Breast epithelium (tissue), 3 donors: ENCODE measurements around the gene VAC14.

ENCODE experiments used
- POLR2A ChIP-seq: fragments of 450-650 bp; IDR thresholded peaks from one replicate; pipeline ENCODE4 v1.6.1; 2016; ENCODE audit warnings: antibody characterized with exemption, mild to moderate bottlenecking, moderate library complexity
- POLR2AphosphoS5 ChIP-seq, 3 donors: sonication (generic); formaldehyde crosslinking; IDR thresholded peaks; one replicate each; pipeline ENCODE4 v1.6.1; 2017; ENCODE audit warnings: antibody characterized with exemption in 3 of 3
- TF ChIP-seq, protein P1 (sequence below), 3 donors: fragments of 450-650 bp; IDR thresholded peaks; one replicate each; pipeline ENCODE4 v1.5.1; 2016 to 2017; ENCODE audit warnings: antibody characterized with exemption in 3 of 3, mild to moderate bottlenecking in 3 of 3, moderate library complexity in 3 of 3

DNA sequence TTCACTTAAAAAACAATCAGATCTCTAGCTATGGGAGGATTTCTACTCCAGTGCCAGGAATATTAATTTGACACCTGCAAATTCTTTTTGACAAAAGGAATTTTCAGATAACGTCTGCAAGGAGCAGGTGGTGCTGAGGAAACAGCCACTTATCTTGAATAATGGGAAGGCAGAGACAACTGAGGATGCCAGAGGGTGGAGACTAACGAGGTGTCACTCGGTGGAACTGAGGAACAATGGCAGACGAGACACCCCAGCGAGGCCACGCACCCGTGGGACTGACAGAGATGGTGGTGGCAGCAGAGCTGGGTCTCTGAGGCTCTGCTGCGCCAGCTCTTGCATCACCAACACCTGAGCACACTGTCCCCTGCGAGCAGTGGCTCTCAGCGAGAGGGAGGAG, 42.2 kb downstream of the VAC14 start:
- TF ChIP-seq, protein P1, sequence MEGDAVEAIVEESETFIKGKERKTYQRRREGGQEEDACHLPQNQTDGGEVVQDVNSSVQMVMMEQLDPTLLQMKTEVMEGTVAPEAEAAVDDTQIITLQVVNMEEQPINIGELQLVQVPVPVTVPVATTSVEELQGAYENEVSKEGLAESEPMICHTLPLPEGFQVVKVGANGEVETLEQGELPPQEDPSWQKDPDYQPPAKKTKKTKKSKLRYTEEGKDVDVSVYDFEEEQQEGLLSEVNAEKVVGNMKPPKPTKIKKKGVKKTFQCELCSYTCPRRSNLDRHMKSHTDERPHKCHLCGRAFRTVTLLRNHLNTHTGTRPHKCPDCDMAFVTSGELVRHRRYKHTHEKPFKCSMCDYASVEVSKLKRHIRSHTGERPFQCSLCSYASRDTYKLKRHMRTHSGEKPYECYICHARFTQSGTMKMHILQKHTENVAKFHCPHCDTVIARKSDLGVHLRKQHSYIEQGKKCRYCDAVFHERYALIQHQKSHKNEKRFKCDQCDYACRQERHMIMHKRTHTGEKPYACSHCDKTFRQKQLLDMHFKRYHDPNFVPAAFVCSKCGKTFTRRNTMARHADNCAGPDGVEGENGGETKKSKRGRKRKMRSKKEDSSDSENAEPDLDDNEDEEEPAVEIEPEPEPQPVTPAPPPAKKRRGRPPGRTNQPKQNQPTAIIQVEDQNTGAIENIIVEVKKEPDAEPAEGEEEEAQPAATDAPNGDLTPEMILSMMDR (IDR thresholded peaks at IDR 0.05): no peak
- TF ChIP-seq POLR2AphosphoS5 (IDR thresholded peaks at IDR 0.05): no peak
- no peak for TF ChIP-seq POLR2A
